ENCODE measurements around the gene PCDHGC5. TPM values are rescaled to one million over a fixed set of nuclear protein-coding genes. Genes with fewer than 3 reads are reported as not detected.

The PCDHGC5 gene
- total RNA-seq (2014; rRNA removed; shearing (Covaris generic)) = 0.54 and 1.5 TPM in 2 replicates
- 0.16 TPM in 1 of 2 replicates, not detected in the other for polyA plus RNA-seq (2016; fragmentation: Nextera tagmentation; extraction: Ambion mirVana)
- long read RNA-seq, partial matches to known transcripts = 0 of 2 reads
- long read RNA-seq, other reads (novel, unspliced or antisense) = 2 of 2 reads

GRCh38 chr5:141488591-141489561, at the start of gene PCDHGC5:
PCDHGC5 (plus strand) TSS chr5:141489081; CDS start chr5:141489241, 160 bp downstream.
- TF ChIP-seq ZNF114 (CRISPR knock-in tag; IDR thresholded peaks at IDR 0.05) = no peak
- TF ChIP-seq, protein P1, sequence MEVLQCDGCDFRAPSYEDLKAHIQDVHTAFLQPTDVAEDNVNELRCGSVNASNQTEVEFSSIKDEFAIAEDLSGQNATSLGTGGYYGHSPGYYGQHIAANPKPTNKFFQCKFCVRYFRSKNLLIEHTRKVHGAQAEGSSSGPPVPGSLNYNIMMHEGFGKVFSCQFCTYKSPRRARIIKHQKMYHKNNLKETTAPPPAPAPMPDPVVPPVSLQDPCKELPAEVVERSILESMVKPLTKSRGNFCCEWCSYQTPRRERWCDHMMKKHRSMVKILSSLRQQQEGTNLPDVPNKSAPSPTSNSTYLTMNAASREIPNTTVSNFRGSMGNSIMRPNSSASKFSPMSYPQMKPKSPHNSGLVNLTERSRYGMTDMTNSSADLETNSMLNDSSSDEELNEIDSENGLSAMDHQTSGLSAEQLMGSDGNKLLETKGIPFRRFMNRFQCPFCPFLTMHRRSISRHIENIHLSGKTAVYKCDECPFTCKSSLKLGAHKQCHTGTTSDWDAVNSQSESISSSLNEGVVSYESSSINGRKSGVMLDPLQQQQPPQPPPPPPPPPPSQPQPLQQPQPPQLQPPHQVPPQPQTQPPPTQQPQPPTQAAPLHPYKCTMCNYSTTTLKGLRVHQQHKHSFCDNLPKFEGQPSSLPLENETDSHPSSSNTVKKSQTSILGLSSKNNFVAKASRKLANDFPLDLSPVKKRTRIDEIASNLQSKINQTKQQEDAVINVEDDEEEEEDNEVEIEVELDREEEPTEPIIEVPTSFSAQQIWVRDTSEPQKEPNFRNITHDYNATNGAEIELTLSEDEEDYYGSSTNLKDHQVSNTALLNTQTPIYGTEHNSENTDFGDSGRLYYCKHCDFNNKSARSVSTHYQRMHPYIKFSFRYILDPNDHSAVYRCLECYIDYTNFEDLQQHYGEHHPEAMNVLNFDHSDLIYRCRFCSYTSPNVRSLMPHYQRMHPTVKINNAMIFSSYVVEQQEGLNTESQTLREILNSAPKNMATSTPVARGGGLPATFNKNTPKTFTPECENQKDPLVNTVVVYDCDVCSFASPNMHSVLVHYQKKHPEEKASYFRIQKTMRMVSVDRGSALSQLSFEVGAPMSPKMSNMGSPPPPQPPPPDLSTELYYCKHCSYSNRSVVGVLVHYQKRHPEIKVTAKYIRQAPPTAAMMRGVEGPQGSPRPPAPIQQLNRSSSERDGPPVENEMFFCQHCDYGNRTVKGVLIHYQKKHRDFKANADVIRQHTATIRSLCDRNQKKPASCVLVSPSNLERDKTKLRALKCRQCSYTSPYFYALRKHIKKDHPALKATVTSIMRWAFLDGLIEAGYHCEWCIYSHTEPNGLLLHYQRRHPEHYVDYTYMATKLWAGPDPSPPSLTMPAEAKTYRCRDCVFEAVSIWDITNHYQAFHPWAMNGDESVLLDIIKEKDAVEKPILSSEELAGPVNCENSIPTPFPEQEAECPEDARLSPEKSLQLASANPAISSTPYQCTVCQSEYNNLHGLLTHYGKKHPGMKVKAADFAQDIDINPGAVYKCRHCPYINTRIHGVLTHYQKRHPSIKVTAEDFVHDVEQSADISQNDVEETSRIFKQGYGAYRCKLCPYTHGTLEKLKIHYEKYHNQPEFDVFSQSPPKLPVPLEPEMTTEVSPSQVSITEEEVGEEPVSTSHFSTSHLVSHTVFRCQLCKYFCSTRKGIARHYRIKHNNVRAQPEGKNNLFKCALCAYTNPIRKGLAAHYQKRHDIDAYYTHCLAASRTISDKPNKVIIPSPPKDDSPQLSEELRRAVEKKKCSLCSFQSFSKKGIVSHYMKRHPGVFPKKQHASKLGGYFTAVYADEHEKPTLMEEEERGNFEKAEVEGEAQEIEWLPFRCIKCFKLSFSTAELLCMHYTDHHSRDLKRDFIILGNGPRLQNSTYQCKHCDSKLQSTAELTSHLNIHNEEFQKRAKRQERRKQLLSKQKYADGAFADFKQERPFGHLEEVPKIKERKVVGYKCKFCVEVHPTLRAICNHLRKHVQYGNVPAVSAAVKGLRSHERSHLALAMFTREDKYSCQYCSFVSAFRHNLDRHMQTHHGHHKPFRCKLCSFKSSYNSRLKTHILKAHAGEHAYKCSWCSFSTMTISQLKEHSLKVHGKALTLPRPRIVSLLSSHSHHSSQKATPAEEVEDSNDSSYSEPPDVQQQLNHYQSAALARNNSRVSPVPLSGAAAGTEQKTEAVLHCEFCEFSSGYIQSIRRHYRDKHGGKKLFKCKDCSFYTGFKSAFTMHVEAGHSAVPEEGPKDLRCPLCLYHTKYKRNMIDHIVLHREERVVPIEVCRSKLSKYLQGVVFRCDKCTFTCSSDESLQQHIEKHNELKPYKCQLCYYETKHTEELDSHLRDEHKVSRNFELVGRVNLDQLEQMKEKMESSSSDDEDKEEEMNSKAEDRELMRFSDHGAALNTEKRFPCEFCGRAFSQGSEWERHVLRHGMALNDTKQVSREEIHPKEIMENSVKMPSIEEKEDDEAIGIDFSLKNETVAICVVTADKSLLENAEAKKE (CRISPR knock-in tag; IDR thresholded peaks at IDR 0.05) = no peak
- H3K4me1 ChIP-seq (ENCODE audit: insufficient read depth) = peaks cover 24% of the 10 kb centered on the region
- no peaks in the 10 kb centered on the region for H3K79me2 ChIP-seq (replicated peaks; ENCODE audit: insufficient read depth)
- DNase-seq (ENCODE audit: low spot score) = no peak
- H4K20me1 ChIP-seq (replicated peaks; ENCODE audit: insufficient read depth) = peaks cover 3% of the 10 kb centered on the region; the same call in 1 of the 2 replicates
- no peaks in the 10 kb centered on the region for H3K36me3 ChIP-seq (ENCODE audit: insufficient read depth)
- no peak within 1 kb of the TSS for H3K4me3 ChIP-seq
- Mint-ChIP-seq H3K4me3 (no peak within 1 kb of the TSS), H3K4me1 (peaks cover 46% of the 10 kb centered on the region), H3K27ac (no peak within 1 kb of the TSS), H3K9me3 (no peaks in the 10 kb centered on the region), H3K36me3 (ENCODE audit: low read depth) (peaks cover 17% of the 10 kb centered on the region), H3K27me3 (ENCODE audit: insufficient read depth, low read depth, poor library complexity) (peaks cover 67% of the 10 kb centered on the region)
- ATAC-seq = no peak
- H3F3A ChIP-seq (replicated peaks; ENCODE audit: low read depth) = 0 out of 2 replicates have a peak, but pooled peaks cover 3% of the 10 kb centered on the region
- peaks cover 72% of the 10 kb centered on the region for H3K27me3 ChIP-seq (ENCODE audit: insufficient read depth)
- H3K27ac ChIP-seq (ENCODE audit: low read depth) = no peak within 1 kb of the TSS
- no peak within 1 kb of the TSS for H3K4me2 ChIP-seq
- H3K9me2 ChIP-seq (ENCODE audit: insufficient read depth) = no peaks in the 10 kb centered on the region
- H2AFZ ChIP-seq = no peak within 1 kb of the TSS
